Measurements from ENCODE around the gene THY1.
"Not testable (repeated sequence)": the region's sequence is repeated elsewhere in the genome, so short reads cannot be mapped to it uniquely, and the experiment has no call there.

THY1 gene

DNA sequence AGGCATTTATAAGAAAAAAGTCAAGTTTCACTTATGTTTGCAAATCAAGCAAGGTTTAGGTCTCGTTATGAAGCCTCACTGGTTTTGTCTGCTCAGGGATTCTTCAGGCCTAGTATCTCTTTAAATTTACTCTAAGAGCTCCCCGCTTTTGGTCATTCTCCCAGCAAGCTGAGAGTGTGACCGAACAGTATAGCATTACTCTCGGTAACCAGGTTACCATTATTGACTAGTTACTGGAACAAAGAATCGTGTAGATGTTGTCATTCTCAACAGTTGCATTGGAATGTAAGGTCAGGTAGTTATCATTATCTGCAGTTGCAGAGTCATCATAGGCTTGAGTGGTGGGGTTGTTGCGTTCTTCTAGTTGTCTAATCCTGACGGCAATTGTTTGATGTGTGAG, 31.7 kb downstream of the THY1 start:
- DNase-seq (ENCODE audit: low read depth), result no peak
- TF ChIP-seq, protein P1, sequence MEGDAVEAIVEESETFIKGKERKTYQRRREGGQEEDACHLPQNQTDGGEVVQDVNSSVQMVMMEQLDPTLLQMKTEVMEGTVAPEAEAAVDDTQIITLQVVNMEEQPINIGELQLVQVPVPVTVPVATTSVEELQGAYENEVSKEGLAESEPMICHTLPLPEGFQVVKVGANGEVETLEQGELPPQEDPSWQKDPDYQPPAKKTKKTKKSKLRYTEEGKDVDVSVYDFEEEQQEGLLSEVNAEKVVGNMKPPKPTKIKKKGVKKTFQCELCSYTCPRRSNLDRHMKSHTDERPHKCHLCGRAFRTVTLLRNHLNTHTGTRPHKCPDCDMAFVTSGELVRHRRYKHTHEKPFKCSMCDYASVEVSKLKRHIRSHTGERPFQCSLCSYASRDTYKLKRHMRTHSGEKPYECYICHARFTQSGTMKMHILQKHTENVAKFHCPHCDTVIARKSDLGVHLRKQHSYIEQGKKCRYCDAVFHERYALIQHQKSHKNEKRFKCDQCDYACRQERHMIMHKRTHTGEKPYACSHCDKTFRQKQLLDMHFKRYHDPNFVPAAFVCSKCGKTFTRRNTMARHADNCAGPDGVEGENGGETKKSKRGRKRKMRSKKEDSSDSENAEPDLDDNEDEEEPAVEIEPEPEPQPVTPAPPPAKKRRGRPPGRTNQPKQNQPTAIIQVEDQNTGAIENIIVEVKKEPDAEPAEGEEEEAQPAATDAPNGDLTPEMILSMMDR (IDR thresholded peaks at IDR 0.05; ENCODE audit: insufficient read depth, low read depth, low read length, missing control alignments), result no peak
- no peak overlapping the region for H3K4me3 ChIP-seq (ENCODE audit: low read length)

DNA sequence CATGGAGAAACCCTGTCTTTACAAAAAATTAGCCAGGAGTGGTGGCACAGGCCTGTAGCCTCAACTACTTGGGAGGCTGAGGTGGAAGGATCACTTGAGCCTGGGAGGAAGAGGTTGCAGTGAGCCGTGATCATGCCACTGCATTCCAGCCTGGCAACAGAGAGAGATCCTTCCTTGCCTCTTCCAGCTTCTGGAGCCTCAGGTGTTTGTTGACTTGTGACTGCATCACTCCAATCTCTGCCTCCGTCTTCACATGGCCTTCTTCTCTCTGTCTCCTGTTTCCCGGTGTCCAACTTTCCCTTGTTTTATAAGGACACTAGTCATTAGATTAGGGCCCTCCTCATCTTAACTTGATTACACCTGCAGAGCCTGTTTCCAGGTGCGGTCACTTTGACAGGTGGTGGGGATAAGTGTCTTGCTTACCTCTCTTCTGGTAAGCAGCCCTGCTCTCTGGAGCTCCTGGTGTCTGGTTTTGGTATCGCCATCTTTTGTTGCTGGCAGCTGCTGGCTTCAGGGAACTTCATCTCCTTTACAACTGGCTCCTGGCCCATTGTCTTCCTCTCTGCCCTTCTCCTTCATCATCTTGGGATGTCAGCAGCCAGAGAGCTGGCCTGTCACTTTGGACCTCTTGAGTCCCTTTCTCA, 33.2 kb downstream of the THY1 start:
- peak; percentile 45 for DNase-seq (ENCODE audit: low read depth)

DNA sequence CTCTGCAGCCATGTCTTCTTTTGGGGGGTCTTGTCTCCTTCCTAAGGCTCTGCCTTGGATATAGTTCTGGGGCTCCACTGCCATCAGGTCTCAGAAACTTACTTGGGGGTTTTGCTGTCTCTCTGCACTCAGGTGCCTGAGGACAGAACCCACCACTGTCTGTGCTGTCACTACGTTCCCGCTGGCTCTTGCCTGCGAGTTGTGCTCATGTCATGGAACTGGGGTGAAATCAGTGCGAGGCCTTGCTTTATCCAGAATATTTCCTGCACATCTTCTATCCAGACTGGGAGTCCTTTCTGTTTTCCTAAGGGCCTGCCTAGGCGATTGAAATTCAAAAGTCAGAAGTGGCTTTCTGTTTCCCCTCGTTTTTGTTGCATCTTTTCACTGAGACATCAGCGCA, 34.9 kb downstream of the THY1 start:
- no peak for DNase-seq (ENCODE audit: low read depth)
- H3K4me3 ChIP-seq (ENCODE audit: low read length), result no peak overlapping the region
- TF ChIP-seq, protein P1 (IDR thresholded peaks at IDR 0.05; ENCODE audit: insufficient read depth, low read depth, low read length, missing control alignments), result no peak

More for the DNA sequence above, 33.2 kb downstream of the THY1 start:
- TF ChIP-seq, protein P1 (IDR thresholded peaks at IDR 0.05; ENCODE audit: insufficient read depth, low read depth, low read length, missing control alignments), result peak; percentile 68
- H3K4me3 ChIP-seq (ENCODE audit: low read length), result no peak overlapping the region

DNA sequence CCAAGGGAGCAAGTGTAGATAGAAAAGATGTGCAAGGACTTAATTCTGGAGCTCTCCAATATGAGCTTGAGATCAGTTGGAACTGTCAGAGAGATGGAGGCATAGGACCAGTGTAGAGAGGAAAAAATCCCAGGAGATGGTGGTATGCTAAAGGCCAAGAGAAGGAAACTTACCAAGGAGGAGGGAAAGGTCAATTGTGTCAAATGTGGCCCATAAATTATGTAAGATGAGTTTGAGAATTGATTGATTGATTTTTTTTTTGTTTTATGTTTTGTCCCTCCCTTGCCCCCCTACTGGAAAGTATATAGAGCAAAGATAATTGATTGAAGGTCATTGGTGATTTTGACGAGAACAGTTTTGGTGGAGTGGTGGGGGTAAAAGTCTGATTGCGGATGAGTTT, 38.6 kb downstream of the THY1 start:
- DNase-seq (ENCODE audit: low read depth), result no peak
- no peak overlapping the region for H3K4me3 ChIP-seq (ENCODE audit: low read length)
- TF ChIP-seq, protein P1 (IDR thresholded peaks at IDR 0.05; ENCODE audit: insufficient read depth, low read depth, low read length, missing control alignments), result no peak

DNA sequence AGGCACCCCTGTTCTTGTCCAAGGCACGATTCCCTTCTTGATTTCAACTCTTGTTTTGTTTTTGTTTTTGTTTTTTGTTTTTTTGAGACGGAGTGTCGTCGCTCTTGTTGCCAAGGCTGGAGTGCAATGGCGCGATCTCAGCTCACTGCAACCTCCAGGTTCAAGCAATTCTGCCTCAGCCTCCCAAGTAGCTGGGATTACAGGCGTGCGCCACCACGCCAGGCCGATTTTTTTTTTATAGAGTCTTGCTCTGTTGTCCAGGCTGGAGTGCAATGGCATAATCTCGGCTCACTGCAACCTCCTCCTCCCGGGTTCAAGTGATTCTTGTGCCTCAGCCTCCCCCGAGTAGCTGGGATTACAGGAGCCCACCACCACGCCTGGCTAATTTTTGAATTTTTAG, 40.5 kb downstream of the THY1 start:
- not testable (repeated sequence) for DNase-seq (ENCODE audit: low read depth); H3K4me3 ChIP-seq (ENCODE audit: low read length)

DNA sequence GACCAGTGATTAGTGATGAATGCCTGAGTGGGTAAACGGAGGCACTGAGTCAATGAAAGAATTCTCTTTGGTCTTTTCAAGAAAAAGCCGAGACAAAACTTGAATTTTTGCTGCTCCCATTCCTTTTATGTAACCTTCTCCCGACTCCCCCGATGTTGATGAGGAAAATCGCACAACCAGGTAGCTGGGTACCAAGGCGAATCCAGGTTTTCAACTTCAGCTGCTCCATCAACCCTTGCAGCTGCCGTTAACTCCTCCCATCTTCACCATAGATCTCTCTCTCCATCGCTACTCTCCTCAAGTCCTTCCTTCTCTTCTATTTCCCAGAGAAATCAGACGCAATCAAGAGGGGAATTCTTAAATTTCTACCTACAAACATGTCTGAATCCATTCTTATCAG, 40.9 kb downstream of the THY1 start:
- TF ChIP-seq, protein P1 (IDR thresholded peaks at IDR 0.05; ENCODE audit: insufficient read depth, low read depth, low read length, missing control alignments), result no peak
- no peak for DNase-seq (ENCODE audit: low read depth)
- peak overlapping the region; percentile 37 for H3K4me3 ChIP-seq (ENCODE audit: low read length)

DNA sequence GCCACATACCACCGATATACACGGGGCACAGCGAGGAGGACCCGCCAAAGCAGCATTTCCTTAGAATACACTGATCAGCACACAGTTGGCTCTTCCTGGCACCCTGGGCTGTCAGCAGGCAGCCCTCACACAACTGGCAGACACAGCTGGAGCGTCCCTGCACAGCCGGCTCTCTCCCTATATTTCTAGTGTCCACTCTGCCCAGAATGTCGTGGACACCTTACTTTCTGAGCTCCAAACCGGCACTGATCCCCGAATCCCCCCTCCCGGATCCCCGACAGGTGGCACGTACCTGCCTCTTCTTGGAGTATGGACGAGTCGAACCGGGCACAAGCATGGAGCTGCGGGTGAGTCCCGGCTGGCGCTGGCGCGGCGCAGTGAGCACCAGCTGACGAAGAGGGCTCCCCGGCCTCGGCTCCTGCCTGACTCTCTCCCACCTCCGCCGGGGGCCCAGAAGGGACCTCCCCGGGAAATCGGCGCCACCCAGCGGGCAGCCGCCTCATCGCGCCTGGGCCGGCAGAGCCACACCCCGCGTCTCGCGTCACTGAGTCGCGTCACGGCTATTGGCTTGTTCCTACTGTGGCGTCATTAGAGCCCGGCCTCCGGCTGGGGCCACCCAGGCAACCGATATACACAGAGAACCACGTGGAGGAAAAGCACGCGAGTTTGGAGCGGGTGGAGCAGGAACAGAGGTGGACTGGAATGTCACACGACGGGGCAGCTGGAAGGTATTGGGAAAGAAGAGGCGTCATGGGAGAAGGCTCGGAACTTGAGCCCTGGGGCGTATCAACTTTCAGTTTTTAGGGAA, 41.6 kb downstream of the THY1 start, which contains the start of gene USP2:
TSS of gene USP2 (minus strand) at position 510 of the 808 bp plus-strand sequence. CDS start 8,210 bp downstream, outside the sequence.
- DNase-seq (ENCODE audit: low read depth), result peak; percentile 99
- peak within 1 kb of the TSS; percentile 53 for H3K4me3 ChIP-seq (ENCODE audit: low read length)
- TF ChIP-seq, protein P1 (IDR thresholded peaks at IDR 0.05; ENCODE audit: insufficient read depth, low read depth, low read length, missing control alignments), result peak; percentile 71

Measured in epithelial cell of esophagus (primary cell).